B cell (primary cell): ENCODE results near the gene CMIP.

ENCODE experiments used
- EZH2 ChIP-seq: IDR thresholded peaks from 2 replicates; pipeline ENCODE4 v1.6.1; 2012; ENCODE audit warnings: borderline replicate concordance, low read depth, mild to moderate bottlenecking, moderate library complexity, low read length; ENCODE audit not compliant: insufficient read depth, poor library complexity, severe bottlenecking
- TF ChIP-seq, protein P1 (sequence below): fragments of 200-600 bp; IDR thresholded peaks from one replicate; pipeline ENCODE4 v1.8.0; 2022; ENCODE audit warnings: antibody characterized with exemption, mild to moderate bottlenecking

DNA sequence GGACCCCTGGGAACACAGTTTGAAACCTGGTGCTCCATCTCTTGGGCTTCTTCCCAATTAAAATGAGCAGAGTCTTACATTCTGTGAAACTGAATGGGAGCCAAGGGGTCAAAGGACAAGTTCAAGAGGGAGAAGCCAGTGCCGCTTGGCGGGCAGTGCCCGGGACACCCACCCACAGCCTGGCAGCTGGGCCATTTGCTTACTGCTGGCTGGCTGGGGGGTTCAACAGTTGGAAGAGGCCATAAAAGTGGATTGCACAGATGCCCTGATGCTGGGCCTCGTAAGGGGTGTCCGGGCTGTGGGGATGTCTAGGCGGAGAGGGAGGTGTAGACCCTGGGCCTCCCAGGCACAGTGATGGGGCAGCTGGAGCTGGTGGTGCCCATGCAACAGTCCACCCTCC, 52.1 kb downstream of the CMIP start:
- TF ChIP-seq, protein P1, sequence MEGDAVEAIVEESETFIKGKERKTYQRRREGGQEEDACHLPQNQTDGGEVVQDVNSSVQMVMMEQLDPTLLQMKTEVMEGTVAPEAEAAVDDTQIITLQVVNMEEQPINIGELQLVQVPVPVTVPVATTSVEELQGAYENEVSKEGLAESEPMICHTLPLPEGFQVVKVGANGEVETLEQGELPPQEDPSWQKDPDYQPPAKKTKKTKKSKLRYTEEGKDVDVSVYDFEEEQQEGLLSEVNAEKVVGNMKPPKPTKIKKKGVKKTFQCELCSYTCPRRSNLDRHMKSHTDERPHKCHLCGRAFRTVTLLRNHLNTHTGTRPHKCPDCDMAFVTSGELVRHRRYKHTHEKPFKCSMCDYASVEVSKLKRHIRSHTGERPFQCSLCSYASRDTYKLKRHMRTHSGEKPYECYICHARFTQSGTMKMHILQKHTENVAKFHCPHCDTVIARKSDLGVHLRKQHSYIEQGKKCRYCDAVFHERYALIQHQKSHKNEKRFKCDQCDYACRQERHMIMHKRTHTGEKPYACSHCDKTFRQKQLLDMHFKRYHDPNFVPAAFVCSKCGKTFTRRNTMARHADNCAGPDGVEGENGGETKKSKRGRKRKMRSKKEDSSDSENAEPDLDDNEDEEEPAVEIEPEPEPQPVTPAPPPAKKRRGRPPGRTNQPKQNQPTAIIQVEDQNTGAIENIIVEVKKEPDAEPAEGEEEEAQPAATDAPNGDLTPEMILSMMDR, result no peak
- TF ChIP-seq EZH2, result no peak
